Loucy (cell line): Measurements from ENCODE around the gene PLPP4.

Experiments
- H2AFZ ChIP-seq: fragments of 200-600 bp; sonication (generic); 2 replicates; pipeline ENCODE4 v1.6.0; 2016; ENCODE audit warnings: antibody characterized with exemption, mild to moderate bottlenecking, low read length, moderate library complexity
- H3F3A ChIP-seq: fragments of 200-600 bp; 2 replicates; pipeline ENCODE4 v1.6.0; 2016; ENCODE audit warnings: antibody characterized with exemption, low read depth, mild to moderate bottlenecking
- H3K27me3 ChIP-seq: fragments of 200-600 bp; sonication (generic); 2 replicates; pipeline ENCODE4 v1.6.1; 2014; ENCODE audit warnings: low read length, mild to moderate bottlenecking; ENCODE audit not compliant: insufficient read depth, poor library complexity, severe bottlenecking
- H3K36me3 ChIP-seq: fragments of 200-600 bp; sonication (generic); 2 replicates; pipeline ENCODE4 v1.6.1; 2016; ENCODE audit warnings: low read length; ENCODE audit not compliant: insufficient read depth
- H3K4me1 ChIP-seq: fragments of 200-600 bp; sonication (generic); 2 replicates; pipeline ENCODE4 v1.5.1; 2014; ENCODE audit warnings: low read length, mild to moderate bottlenecking; ENCODE audit not compliant: insufficient read depth, poor library complexity, severe bottlenecking
- H3K4me2 ChIP-seq: fragments of 200-600 bp; sonication (generic); 2 replicates; pipeline ENCODE4 v1.6.0; 2014; ENCODE audit warnings: antibody characterized with exemption, low read length, low read depth, mild to moderate bottlenecking; ENCODE audit not compliant: poor library complexity, severe bottlenecking
- H3K4me3 ChIP-seq: fragments of 200-600 bp; sonication (generic); 2 replicates; pipeline ENCODE4 v1.5.1; 2014; ENCODE audit warnings: low read length, mild to moderate bottlenecking, mixed read lengths; ENCODE audit not compliant: poor library complexity, severe bottlenecking
- H3K79me2 ChIP-seq: fragments of 200-600 bp; sonication (generic); 2 replicates; pipeline ENCODE4 v1.6.1; 2014; ENCODE audit warnings: low read length; ENCODE audit not compliant: insufficient read depth
- H3K9ac ChIP-seq: fragments of 200-600 bp; sonication (generic); 2 replicates; pipeline ENCODE4 v1.6.0; 2014; ENCODE audit warnings: mild to moderate bottlenecking, low read depth, low read length, moderate library complexity; ENCODE audit not compliant: poor library complexity, severe bottlenecking
- H3K9me2 ChIP-seq: fragments of 200-600 bp; sonication (generic); replicated peaks from 2 replicates; pipeline ENCODE4 v1.6.1; 2016; ENCODE audit warnings: low read depth, low read length, mixed read lengths
- H3K9me3 ChIP-seq: fragments of 200-600 bp; sonication (generic); 2 replicates; pipeline ENCODE4 v1.6.1; 2014; ENCODE audit warnings: mild to moderate bottlenecking, antibody characterized with exemption, low read length, low read depth; ENCODE audit not compliant: insufficient read depth
- H4K20me1 ChIP-seq: fragments of 200-600 bp; sonication (generic); 2 replicates; pipeline ENCODE4 v1.6.0; 2014; ENCODE audit warnings: antibody characterized with exemption, low read length, mild to moderate bottlenecking; ENCODE audit not compliant: insufficient read depth, poor library complexity, severe bottlenecking
- CTCF ChIP-seq: fragments of 200-600 bp; sonication (generic); conservative IDR thresholded peaks from 2 replicates; pipeline ENCODE4 v1.5.1; 2014; ENCODE audit warnings: mild to moderate bottlenecking, antibody characterized with exemption, low read length
- EZH2phosphoT487 ChIP-seq: fragments of 200-600 bp; IDR thresholded peaks from 2 replicates; pipeline ENCODE4 v1.6.1; 2018; ENCODE audit warnings: antibody characterized with exemption, mild to moderate bottlenecking, moderate library complexity, borderline replicate concordance

PLPP4 gene

GRCh38 chr10:120606051-120606764, 149.2 kb downstream of the PLPP4 start:
- TF ChIP-seq EZH2phosphoT487 (no peak), CTCF (no peak)
- no peaks in the 10 kb centered on the region for H3K27me3 ChIP-seq
- no peak overlapping the region for H3K9ac ChIP-seq
- H3K4me3 ChIP-seq, result no peak overlapping the region
- H3K79me2 ChIP-seq, result no peaks in the 10 kb centered on the region
- no peaks in the 10 kb centered on the region for H4K20me1 ChIP-seq
- H3F3A ChIP-seq, result no peaks in the 10 kb centered on the region
- H3K9me2 ChIP-seq, result no peaks in the 10 kb centered on the region
- H3K4me1 ChIP-seq, result peaks cover 6% of the 10 kb centered on the region
- H3K36me3 ChIP-seq, result no peaks in the 10 kb centered on the region
- H3K9me3 ChIP-seq, result no peaks in the 10 kb centered on the region
- no peak overlapping the region for H3K4me2 ChIP-seq
- H2AFZ ChIP-seq, result no peak overlapping the region

- H3K27me3 ChIP-seq, result no peaks in the 10 kb centered on the region
- no peaks in the 10 kb centered on the region for H3K9me2 ChIP-seq
- no peaks in the 10 kb centered on the region for H4K20me1 ChIP-seq
- no peak overlapping the region for H3K9ac ChIP-seq
- no peaks in the 10 kb centered on the region for H3K4me1 ChIP-seq
- TF ChIP-seq EZH2phosphoT487, result no peak
- TF ChIP-seq CTCF, result no peak
- H3K79me2 ChIP-seq, result no peaks in the 10 kb centered on the region
- H2AFZ ChIP-seq, result no peak overlapping the region
- no peaks in the 10 kb centered on the region for H3F3A ChIP-seq
- no peaks in the 10 kb centered on the region for H3K9me3 ChIP-seq
- no peaks in the 10 kb centered on the region for H3K36me3 ChIP-seq
- no peak overlapping the region for H3K4me3 ChIP-seq
- H3K4me2 ChIP-seq, result no peak overlapping the region
Measured at GRCh38 chr10:120607016-120607709, 150.1 kb downstream of the PLPP4 start.

- H2AFZ ChIP-seq, result no peak overlapping the region
- no peaks in the 10 kb centered on the region for H3K4me1 ChIP-seq
- H3K27me3 ChIP-seq, result no peaks in the 10 kb centered on the region
- no peak overlapping the region for H3K4me3 ChIP-seq
- no peaks in the 10 kb centered on the region for H3K9me2 ChIP-seq
- no peak overlapping the region for H3K4me2 ChIP-seq
- H3K36me3 ChIP-seq, result no peaks in the 10 kb centered on the region
- H3F3A ChIP-seq, result no peaks in the 10 kb centered on the region
- H3K79me2 ChIP-seq, result no peaks in the 10 kb centered on the region
- H4K20me1 ChIP-seq, result no peaks in the 10 kb centered on the region
- no peaks in the 10 kb centered on the region for H3K9me3 ChIP-seq
- H3K9ac ChIP-seq, result no peak overlapping the region
- TF ChIP-seq EZH2phosphoT487 (no peak), CTCF (no peak)
Measured at GRCh38 chr10:120607710-120608703, 151.0 kb downstream of the PLPP4 start.
